SHP77 (cell line): ENCODE data around the gene SETD7.

ENCODE experiments used
- DNase-seq, 2 experiments: peaks; one replicate each; lab custom pipeline; 2025; lab: John Stamatoyannopoulos, UW

The SETD7 gene

GRCh38 chr4:139556071-139556723 is at the start of gene SETD7:
TSS of gene SETD7 (minus strand) at chr4:139556219. CDS start at chr4:139556137, 82 bp downstream.
- peak in 1 of 2 experiments; percentile 35 for DNase-seq

- no peak for DNase-seq
Measured at GRCh38 chr4:139605516-139605915, 49.5 kb upstream of the SETD7 start.

- peak; percentile 29 to 48 for DNase-seq
Measured at GRCh38 chr4:139603576-139604410, 47.8 kb upstream of the SETD7 start.

- no peak for DNase-seq
Measured at GRCh38 chr4:139602776-139603360, 46.8 kb upstream of the SETD7 start.

- DNase-seq = no peak
Measured at GRCh38 chr4:139600662-139601061, 44.6 kb upstream of the SETD7 start.

- peak; percentile 8 to 30 for DNase-seq
Measured at GRCh38 chr4:139599594-139600374, 43.8 kb upstream of the SETD7 start.

GRCh38 chr4:139599076-139599475 is 43.1 kb upstream of the SETD7 start:
- DNase-seq = no peak

GRCh38 chr4:139596684-139597279 is 40.8 kb upstream of the SETD7 start:
- no peak for DNase-seq

GRCh38 chr4:139596034-139596683 is 40.1 kb upstream of the SETD7 start:
- no peak for DNase-seq

- DNase-seq = no peak
Measured at GRCh38 chr4:139594591-139595185, 38.7 kb upstream of the SETD7 start.

- no peak for DNase-seq
Measured at GRCh38 chr4:139593091-139593564, 37.1 kb upstream of the SETD7 start.

GRCh38 chr4:139589336-139590018 is 33.5 kb upstream of the SETD7 start:
- DNase-seq = no peak

- DNase-seq = no peak
Measured at GRCh38 chr4:139587446-139587845, 31.4 kb upstream of the SETD7 start.

- DNase-seq = no peak
Measured at GRCh38 chr4:139585473-139585872, 29.5 kb upstream of the SETD7 start.

- no peak for DNase-seq
Measured at GRCh38 chr4:139584784-139585183, 28.8 kb upstream of the SETD7 start.

GRCh38 chr4:139584013-139584412 is 28.0 kb upstream of the SETD7 start:
- no peak for DNase-seq

- DNase-seq = no peak
Measured at GRCh38 chr4:139582044-139582443, 26.0 kb upstream of the SETD7 start.

GRCh38 chr4:139581096-139581495 is 25.1 kb upstream of the SETD7 start:
- no peak for DNase-seq

- no peak for DNase-seq
Measured at GRCh38 chr4:139576219-139576618, 20.2 kb upstream of the SETD7 start.

GRCh38 chr4:139575072-139575471 is 19.1 kb upstream of the SETD7 start:
- DNase-seq = no peak
